Nephron (organoid): ENCODE data around the gene RFC1.
"Not testable (repeated sequence)": the region's sequence is repeated elsewhere in the genome, so short reads cannot be mapped to it uniquely, and the experiment has no call there.

Experiments
- H3K27ac Mint-ChIP-seq, 3 experiments: 2 replicates each; pipeline ENCODE4 v1.8.0; 2020; ENCODE audit warnings: mixed read lengths in 3 of 3, mild to moderate bottlenecking in 2 of 3, moderate library complexity in 1 of 3
- H3K27me3 Mint-ChIP-seq: 2 replicates; pipeline ENCODE4 v1.8.0; 2021; ENCODE audit warnings: low read depth, mild to moderate bottlenecking, moderate library complexity, mixed read lengths
- H3K36me3 Mint-ChIP-seq: 2 replicates; pipeline ENCODE4 v1.8.0; 2020; ENCODE audit warnings: low read depth, mixed read lengths
- H3K4me1 Mint-ChIP-seq: 2 replicates; pipeline ENCODE4 v1.8.0; 2020; ENCODE audit warnings: mixed read lengths
- H3K4me3 Mint-ChIP-seq, 3 experiments: 2 replicates each; pipeline ENCODE4 v1.8.0; 2020; ENCODE audit warnings: mild to moderate bottlenecking in 3 of 3, mixed read lengths in 3 of 3, moderate library complexity in 2 of 3
- H3K9me3 Mint-ChIP-seq: 2 replicates; pipeline ENCODE4 v1.8.0; 2020; ENCODE audit warnings: mixed read lengths
- TF ChIP-seq, protein P1 (sequence below), 3 experiments: fragments of 200-600 bp; sonication (generic); IDR thresholded peaks; one replicate each; pipeline ENCODE4 v1.5.0; 2021; ENCODE audit warnings: antibody characterized with exemption in 3 of 3; ENCODE audit not compliant: unreplicated experiment in 3 of 3

Gene RFC1

DNA sequence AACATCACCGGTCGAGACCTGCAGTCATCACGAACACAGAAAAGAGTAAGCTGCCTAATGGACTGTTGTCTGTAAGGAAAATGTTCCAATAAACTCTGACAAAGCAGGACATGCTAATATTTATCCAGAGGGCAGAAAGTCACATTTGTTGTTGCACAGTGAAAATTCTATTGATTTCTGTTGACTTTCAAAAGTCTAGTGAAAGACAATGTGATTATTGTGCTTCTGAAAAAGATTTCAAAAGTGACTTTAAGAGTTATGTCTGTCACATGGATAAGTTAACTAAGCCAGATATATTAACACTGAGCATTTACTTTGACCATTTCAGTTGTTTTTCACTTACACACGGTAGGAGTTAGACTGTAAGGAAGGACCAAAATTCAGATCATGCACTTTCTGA lies 9.3 kb upstream of the RFC1 start:
- no peaks in the 10 kb centered on the region for H3K27me3 Mint-ChIP-seq

DNA sequence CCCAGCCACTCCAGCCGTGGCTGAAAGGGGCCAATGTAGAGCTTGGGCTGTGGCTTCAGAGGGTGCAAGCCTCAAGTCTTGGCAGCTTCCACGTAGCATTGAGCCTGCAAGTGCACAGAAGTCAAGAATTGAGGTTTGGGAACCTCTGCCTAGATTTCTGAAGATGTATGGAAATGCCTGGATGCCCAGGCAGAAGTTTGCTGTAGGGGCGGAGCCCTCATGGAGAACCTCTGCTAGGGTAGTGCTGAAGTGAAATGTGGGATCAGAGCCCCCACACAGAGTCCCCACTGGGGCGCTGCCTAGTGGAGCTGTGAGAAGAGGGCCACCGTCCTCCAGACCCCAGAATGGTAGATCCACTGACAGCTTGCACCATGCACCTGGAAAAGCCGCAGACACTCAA lies 5.0 kb upstream of the RFC1 start:
- not testable (repeated sequence) for H3K27ac Mint-ChIP-seq, H3K27me3 Mint-ChIP-seq, H3K4me3 Mint-ChIP-seq, H3K4me1 Mint-ChIP-seq, H3K36me3 Mint-ChIP-seq
- H3K9me3 Mint-ChIP-seq: peaks cover 20% of the 10 kb centered on the region

More for the DNA sequence above, 9.3 kb upstream of the RFC1 start:
- Mint-ChIP-seq H3K4me3 (no peak overlapping the region), H3K36me3 (peaks cover 3% of the 10 kb centered on the region), H3K4me1 (no peaks in the 10 kb centered on the region), H3K27ac (no peak overlapping the region), H3K9me3 (peaks cover 24% of the 10 kb centered on the region)
- TF ChIP-seq, protein P1, sequence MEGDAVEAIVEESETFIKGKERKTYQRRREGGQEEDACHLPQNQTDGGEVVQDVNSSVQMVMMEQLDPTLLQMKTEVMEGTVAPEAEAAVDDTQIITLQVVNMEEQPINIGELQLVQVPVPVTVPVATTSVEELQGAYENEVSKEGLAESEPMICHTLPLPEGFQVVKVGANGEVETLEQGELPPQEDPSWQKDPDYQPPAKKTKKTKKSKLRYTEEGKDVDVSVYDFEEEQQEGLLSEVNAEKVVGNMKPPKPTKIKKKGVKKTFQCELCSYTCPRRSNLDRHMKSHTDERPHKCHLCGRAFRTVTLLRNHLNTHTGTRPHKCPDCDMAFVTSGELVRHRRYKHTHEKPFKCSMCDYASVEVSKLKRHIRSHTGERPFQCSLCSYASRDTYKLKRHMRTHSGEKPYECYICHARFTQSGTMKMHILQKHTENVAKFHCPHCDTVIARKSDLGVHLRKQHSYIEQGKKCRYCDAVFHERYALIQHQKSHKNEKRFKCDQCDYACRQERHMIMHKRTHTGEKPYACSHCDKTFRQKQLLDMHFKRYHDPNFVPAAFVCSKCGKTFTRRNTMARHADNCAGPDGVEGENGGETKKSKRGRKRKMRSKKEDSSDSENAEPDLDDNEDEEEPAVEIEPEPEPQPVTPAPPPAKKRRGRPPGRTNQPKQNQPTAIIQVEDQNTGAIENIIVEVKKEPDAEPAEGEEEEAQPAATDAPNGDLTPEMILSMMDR (IDR thresholded peaks at IDR 0.05; ENCODE audit: unreplicated experiment in 3 of 3): no peak

DNA sequence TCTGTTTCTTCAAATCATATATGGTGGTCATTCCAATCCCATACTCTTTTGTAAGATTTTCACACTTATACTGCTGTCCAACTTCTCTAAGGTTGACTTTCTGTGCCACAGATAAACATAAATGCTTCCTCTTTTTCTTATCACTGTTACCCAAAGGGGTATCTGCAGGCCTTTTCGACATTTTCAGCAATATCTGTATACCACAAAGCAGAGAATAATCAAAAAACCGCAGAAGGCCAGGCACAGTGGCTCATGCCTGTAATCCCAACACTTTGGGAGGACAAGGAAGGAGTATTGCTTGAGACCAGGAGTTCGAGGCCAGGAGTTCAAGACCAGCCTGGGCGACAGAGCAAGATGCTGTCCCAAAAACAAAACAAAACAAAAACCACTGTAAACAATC lies 3.1 kb upstream of the RFC1 start:
- H3K27me3 Mint-ChIP-seq: no peaks in the 10 kb centered on the region

DNA sequence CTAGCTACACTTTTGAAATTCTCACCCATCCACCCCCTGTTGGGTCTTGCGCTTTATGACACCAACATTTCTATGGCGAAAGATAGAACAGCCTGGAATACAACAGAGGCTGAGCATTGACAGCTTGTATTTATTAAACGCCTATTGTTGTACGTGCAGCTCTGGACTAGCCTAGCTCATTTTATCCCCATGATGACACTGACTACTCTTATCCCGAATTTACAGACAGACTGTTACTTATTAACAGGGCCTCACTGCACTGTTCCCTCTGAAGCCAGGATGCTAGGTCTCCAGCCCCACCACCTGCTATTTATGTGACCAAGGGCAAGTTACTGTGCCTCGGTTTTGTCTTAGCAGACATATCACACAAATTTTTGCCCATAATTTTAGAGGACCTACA lies 1.0 kb upstream of the RFC1 start:
- Mint-ChIP-seq H3K27ac (peak overlapping the region in 2 of 3 experiments; percentile 96 to 97), H3K36me3 (peaks cover 3% of the 10 kb centered on the region), H3K9me3 (peaks cover 15% of the 10 kb centered on the region), H3K4me1 (peaks cover 26% of the 10 kb centered on the region), H3K27me3 (no peaks in the 10 kb centered on the region), H3K4me3 (peak overlapping the region; percentile 97 to 99 (median 98))
- TF ChIP-seq, protein P1 (IDR thresholded peaks at IDR 0.05; ENCODE audit: unreplicated experiment in 3 of 3): no peak

More for the DNA sequence above, 3.1 kb upstream of the RFC1 start:
- TF ChIP-seq, protein P1 (IDR thresholded peaks at IDR 0.05; ENCODE audit: unreplicated experiment in 3 of 3): no peak
- no peak overlapping the region for H3K27ac Mint-ChIP-seq
- H3K4me3 Mint-ChIP-seq: peak overlapping the region in 1 of 3 experiments; percentile 34
- H3K4me1 Mint-ChIP-seq: peaks cover 14% of the 10 kb centered on the region
- peaks cover 20% of the 10 kb centered on the region for H3K9me3 Mint-ChIP-seq
- peaks cover 3% of the 10 kb centered on the region for H3K36me3 Mint-ChIP-seq

GRCh38 chr4:39365360-39365759 lies 802 bp downstream of the RFC1 start:
- H3K4me3 Mint-ChIP-seq: peak overlapping the region; percentile 97 to 99 (median 98)
- peaks cover 29% of the 10 kb centered on the region for H3K4me1 Mint-ChIP-seq
- TF ChIP-seq, protein P1 (IDR thresholded peaks at IDR 0.05; ENCODE audit: unreplicated experiment in 3 of 3): no peak
- H3K9me3 Mint-ChIP-seq: peaks cover 5% of the 10 kb centered on the region
- peak overlapping the region; percentile 94 to 97 (median 96) for H3K27ac Mint-ChIP-seq
- H3K36me3 Mint-ChIP-seq: peaks cover 3% of the 10 kb centered on the region
- no peaks in the 10 kb centered on the region for H3K27me3 Mint-ChIP-seq

GRCh38 chr4:39363773-39364393 lies 2.3 kb downstream of the RFC1 start:
- peaks cover 3% of the 10 kb centered on the region for H3K36me3 Mint-ChIP-seq
- TF ChIP-seq, protein P1 (IDR thresholded peaks at IDR 0.05; ENCODE audit: unreplicated experiment in 3 of 3): no peak
- H3K9me3 Mint-ChIP-seq: peaks cover 2% of the 10 kb centered on the region
- peak overlapping the region in 2 of 3 experiments; percentile 6 to 29 for H3K27ac Mint-ChIP-seq
- H3K27me3 Mint-ChIP-seq: no peaks in the 10 kb centered on the region
- peak overlapping the region; percentile 62 to 80 (median 78) for H3K4me3 Mint-ChIP-seq
- peaks cover 29% of the 10 kb centered on the region for H3K4me1 Mint-ChIP-seq
